ENCODE results near the gene MYL3. TPM values are rescaled to one million over a fixed set of nuclear protein-coding genes. Genes with fewer than 3 reads are reported as not detected.
A peak's percentile ranks its signal among the peaks of the same experiment; 100 is the strongest.

Gene MYL3
- total and polyA plus RNA-seq, 4 donors, result 1.8 to 14.3 (median 2.8) TPM

- intact Hi-C loops (cut with DNase I), result loop anchor here in 1 of 2 donors (5.0 kb wide), 1 partner anchor 40 kb away; no protein-coding TSS in a partner anchor
- H3K9me3 ChIP-seq (ENCODE audit: control insufficient read depth, low read length), result no peaks in the 10 kb centered on the region
- ATAC-seq (ENCODE audit: low FRiP score) (no peak), DNase-seq (peak; percentile 30 to 39)
- H3K27ac ChIP-seq (ENCODE audit: low read depth in 1 of 2, low read length in 2 of 2), result no peak overlapping the region
- H3K4me3 ChIP-seq (ENCODE audit: low read length in 2 of 2), result no peak overlapping the region
- no peaks in the 10 kb centered on the region for H3K27me3 ChIP-seq (ENCODE audit: control insufficient read depth in 1 of 2, insufficient read depth in 2 of 2, low read length in 1 of 2)
- H3K4me1 ChIP-seq (ENCODE audit: control insufficient read depth in 1 of 2, insufficient read depth in 2 of 2, low read length in 2 of 2), result no peaks in the 10 kb centered on the region
- no peaks in the 10 kb centered on the region for H3K36me3 ChIP-seq (ENCODE audit: control insufficient read depth in 1 of 2, insufficient read depth in 2 of 2, low read length in 1 of 2)
- WGBS, 2 donors, result 73 to 81% methylated on average over 12 of the region's 12 CpGs
Observed at GRCh38 chr3:46907271-46907670, 44.0 kb upstream of the MYL3 start.

- ATAC-seq (ENCODE audit: low FRiP score), result no peak
Observed at GRCh38 chr3:46906471-46907058, 43.3 kb upstream of the MYL3 start.

GRCh38 chr3:46905661-46906451 is 42.6 kb upstream of the MYL3 start:
- peak; percentile 48 to 54 for DNase-seq
- WGBS, 2 donors, result 87 to 89% methylated on average over 11 of the region's 11 CpGs
- H3K27ac ChIP-seq (ENCODE audit: low read depth in 1 of 2, low read length in 2 of 2), result no peak overlapping the region

More at GRCh38 chr3:46906471-46907058, 43.3 kb upstream of the MYL3 start:
- H3K36me3 ChIP-seq (ENCODE audit: control insufficient read depth in 1 of 2, insufficient read depth in 2 of 2, low read length in 1 of 2), result no peaks in the 10 kb centered on the region
- H3K27ac ChIP-seq (ENCODE audit: low read depth in 1 of 2, low read length in 2 of 2), result no peak overlapping the region
- 78 to 80% methylated on average over 4 of the region's 4 CpGs for WGBS, 2 donors
- no peaks in the 10 kb centered on the region for H3K27me3 ChIP-seq (ENCODE audit: control insufficient read depth in 1 of 2, insufficient read depth in 2 of 2, low read length in 1 of 2)
- intact Hi-C loops (cut with DNase I), result loop anchor here in 1 of 2 donors (5.0 kb wide), 1 partner anchor 39 kb away; no protein-coding TSS in a partner anchor
- H3K4me3 ChIP-seq (ENCODE audit: low read length in 2 of 2), result no peak overlapping the region
- peak; percentile 29 to 69 for DNase-seq
- no peaks in the 10 kb centered on the region for H3K4me1 ChIP-seq (ENCODE audit: control insufficient read depth in 1 of 2, insufficient read depth in 2 of 2, low read length in 2 of 2)
- no peaks in the 10 kb centered on the region for H3K9me3 ChIP-seq (ENCODE audit: control insufficient read depth, low read length)

GRCh38 chr3:46905213-46905560 is 41.9 kb upstream of the MYL3 start:
- H3K9me3 ChIP-seq (ENCODE audit: control insufficient read depth, low read length), result no peaks in the 10 kb centered on the region
- no peaks in the 10 kb centered on the region for H3K36me3 ChIP-seq (ENCODE audit: control insufficient read depth in 1 of 2, insufficient read depth in 2 of 2, low read length in 1 of 2)
- no peak overlapping the region for H3K4me3 ChIP-seq (ENCODE audit: low read length in 2 of 2)
- DNase-seq (peak; percentile 28 to 40), ATAC-seq (ENCODE audit: low FRiP score) (no peak)
- intact Hi-C loops (cut with DNase I), result loop anchor here in 1 of 2 donors (5.0 kb wide), 1 partner anchor 38 kb away; no protein-coding TSS in a partner anchor
- WGBS, 2 donors, result 95 to 96% methylated on average over 3 of the region's 3 CpGs
- no peak overlapping the region for H3K27ac ChIP-seq (ENCODE audit: low read depth in 1 of 2, low read length in 2 of 2)
- no peaks in the 10 kb centered on the region for H3K4me1 ChIP-seq (ENCODE audit: control insufficient read depth in 1 of 2, insufficient read depth in 2 of 2, low read length in 2 of 2)
- no peaks in the 10 kb centered on the region for H3K27me3 ChIP-seq (ENCODE audit: control insufficient read depth in 1 of 2, insufficient read depth in 2 of 2, low read length in 1 of 2)

More at GRCh38 chr3:46905661-46906451, 42.6 kb upstream of the MYL3 start:
- intact Hi-C loops (cut with DNase I), result loop anchor here in 1 of 2 donors (5.0 kb wide), 1 partner anchor 39 kb away; no protein-coding TSS in a partner anchor
- Histone ChIP-seq H3K4me3 (ENCODE audit: low read length in 2 of 2) (no peak overlapping the region), H3K4me1 (ENCODE audit: control insufficient read depth in 1 of 2, insufficient read depth in 2 of 2, low read length in 2 of 2) (no peaks in the 10 kb centered on the region), H3K9me3 (ENCODE audit: control insufficient read depth, low read length) (no peaks in the 10 kb centered on the region), H3K36me3 (ENCODE audit: control insufficient read depth in 1 of 2, insufficient read depth in 2 of 2, low read length in 1 of 2) (no peaks in the 10 kb centered on the region), H3K27me3 (ENCODE audit: control insufficient read depth in 1 of 2, insufficient read depth in 2 of 2, low read length in 1 of 2) (no peaks in the 10 kb centered on the region)
- no peak for ATAC-seq (ENCODE audit: low FRiP score)

GRCh38 chr3:46904303-46905212 is 41.3 kb upstream of the MYL3 start:
- H3K27ac ChIP-seq (ENCODE audit: low read depth in 1 of 2, low read length in 2 of 2), result no peak overlapping the region
- 89 to 90% methylated on average over 18 of the region's 18 CpGs for WGBS, 2 donors
- peak; percentile 44 to 64 for DNase-seq
- ATAC-seq (ENCODE audit: low FRiP score), result no peak
- H3K4me3 ChIP-seq (ENCODE audit: low read length in 2 of 2), result no peak overlapping the region
- H3K27me3 ChIP-seq (ENCODE audit: control insufficient read depth in 1 of 2, insufficient read depth in 2 of 2, low read length in 1 of 2), result no peaks in the 10 kb centered on the region
- H3K36me3 ChIP-seq (ENCODE audit: control insufficient read depth in 1 of 2, insufficient read depth in 2 of 2, low read length in 1 of 2), result no peaks in the 10 kb centered on the region
- H3K4me1 ChIP-seq (ENCODE audit: control insufficient read depth in 1 of 2, insufficient read depth in 2 of 2, low read length in 2 of 2), result no peaks in the 10 kb centered on the region
- intact Hi-C loops (cut with DNase I), result loop anchor here in 1 of 2 donors (5.0 kb wide), 1 partner anchor 37 kb away; no protein-coding TSS in a partner anchor
- no peaks in the 10 kb centered on the region for H3K9me3 ChIP-seq (ENCODE audit: control insufficient read depth, low read length)

GRCh38 chr3:46903341-46904302 is 40.4 kb upstream of the MYL3 start:
- Histone ChIP-seq H3K9me3 (ENCODE audit: control insufficient read depth, low read length) (no peaks in the 10 kb centered on the region), H3K27me3 (ENCODE audit: control insufficient read depth in 1 of 2, insufficient read depth in 2 of 2, low read length in 1 of 2) (no peaks in the 10 kb centered on the region), H3K4me3 (ENCODE audit: low read length in 2 of 2) (no peak overlapping the region), H3K36me3 (ENCODE audit: control insufficient read depth in 1 of 2, insufficient read depth in 2 of 2, low read length in 1 of 2) (no peaks in the 10 kb centered on the region), H3K27ac (ENCODE audit: low read depth in 1 of 2, low read length in 2 of 2) (no peak overlapping the region), H3K4me1 (ENCODE audit: control insufficient read depth in 1 of 2, insufficient read depth in 2 of 2, low read length in 2 of 2) (no peaks in the 10 kb centered on the region)
- no peak for ATAC-seq (ENCODE audit: low FRiP score)
- peak; percentile 63 to 81 for DNase-seq
- WGBS, 2 donors, result 87 to 89% methylated on average over 21 of the region's 21 CpGs
- intact Hi-C loops (cut with DNase I), result no loop called here

GRCh38 chr3:46902188-46902631 is 39.0 kb upstream of the MYL3 start:
- ATAC-seq (ENCODE audit: low FRiP score), result no peak
- intact Hi-C loops (cut with DNase I), result no loop called here
- no peaks in the 10 kb centered on the region for H3K4me1 ChIP-seq (ENCODE audit: control insufficient read depth in 1 of 2, insufficient read depth in 2 of 2, low read length in 2 of 2)
- no peaks in the 10 kb centered on the region for H3K36me3 ChIP-seq (ENCODE audit: control insufficient read depth in 1 of 2, insufficient read depth in 2 of 2, low read length in 1 of 2)
- DNase-seq, result peak; percentile 38 to 69
- no peaks in the 10 kb centered on the region for H3K27me3 ChIP-seq (ENCODE audit: control insufficient read depth in 1 of 2, insufficient read depth in 2 of 2, low read length in 1 of 2)
- H3K27ac ChIP-seq (ENCODE audit: low read depth in 1 of 2, low read length in 2 of 2), result no peak overlapping the region
- WGBS, 2 donors, result 97% methylated on average over 15 of the region's 15 CpGs
- no peak overlapping the region for H3K4me3 ChIP-seq (ENCODE audit: low read length in 2 of 2)
- H3K9me3 ChIP-seq (ENCODE audit: control insufficient read depth, low read length), result no peaks in the 10 kb centered on the region

Data from aorta (tissue), 5 donors.